Tibial artery (tissue), 4 donors: ENCODE results near the gene PCED1B.

Experiments used
- DNase-seq, 2 donors: peaks; one replicate each; pipeline ENCODE4 v3.0.0-alpha.2; 2019
- H3K27ac ChIP-seq, 2 donors: fragments of 200-600 bp; sonication (generic) in 1 of 2; 1 replicate in 1 of 2; 2 replicates in 1 of 2; pipeline ENCODE4 v1.5.1; 2018 to 2019; ENCODE audit warnings: mild to moderate bottlenecking in 1 of 2
- H3K27me3 ChIP-seq, 2 donors: fragments of 200-600 bp; sonication (generic) in 1 of 2; one replicate each; pipeline versions ENCODE4 v1.5.1 to v1.6.0; 2016 to 2019
- H3K36me3 ChIP-seq, 3 donors: fragments of 200-600 bp; sonication (generic) in 2 of 3; one replicate each; pipeline ENCODE4 v1.5.1; 2016 to 2019; ENCODE audit warnings: mild to moderate bottlenecking in 2 of 3
- H3K4me1 ChIP-seq, 4 donors: fragments of 200-600 bp; sonication (generic) in 2 of 4; 1 replicate in 3 of 4; 2 replicates in 1 of 4; pipeline ENCODE4 v1.5.1; 2016 to 2019
- H3K4me3 ChIP-seq, 2 donors: fragments of 200-600 bp; sonication (generic) in 1 of 2; 1 replicate in 1 of 2; 2 replicates in 1 of 2; pipeline ENCODE4 v1.5.1; 2018 to 2019; ENCODE audit warnings: mild to moderate bottlenecking in 2 of 2
- H3K9me3 ChIP-seq, 3 donors: fragments of 200-600 bp; sonication (generic) in 1 of 3; one replicate each; pipeline ENCODE4 v1.5.1; 2016 to 2019
- intact Hi-C: fragments of 100-400 bp; cut with DNase I; formaldehyde crosslinking; loops from one replicate; pipeline ENCODE4 v1.15.0; 2023; ENCODE audit warnings: low total_unique reads
- TF ChIP-seq, protein P1 (sequence below), 2 experiments: fragments of 200-600 bp in 1 of 2; fragments of 450-650 bp in 1 of 2; IDR thresholded peaks; one replicate each; pipeline ENCODE4 v1.5.1; 2017 to 2019; ENCODE audit warnings: antibody characterized with exemption in 2 of 2, mild to moderate bottlenecking in 1 of 2, moderate library complexity in 1 of 2

The PCED1B gene

GRCh38 chr12:47184229-47184628, 104.8 kb downstream of the PCED1B start:
- Histone ChIP-seq H3K36me3 (no peaks in the 10 kb centered on the region), H3K27ac (no peak overlapping the region), H3K4me1 (peaks cover 0 to 13% (median 8%) of the 10 kb centered on the region in 4 donors), H3K27me3 (no peaks in the 10 kb centered on the region), H3K4me3 (no peak overlapping the region), H3K9me3 (no peaks in the 10 kb centered on the region)
- intact Hi-C loops = no loop called here
- no peak for DNase-seq
- TF ChIP-seq, protein P1, sequence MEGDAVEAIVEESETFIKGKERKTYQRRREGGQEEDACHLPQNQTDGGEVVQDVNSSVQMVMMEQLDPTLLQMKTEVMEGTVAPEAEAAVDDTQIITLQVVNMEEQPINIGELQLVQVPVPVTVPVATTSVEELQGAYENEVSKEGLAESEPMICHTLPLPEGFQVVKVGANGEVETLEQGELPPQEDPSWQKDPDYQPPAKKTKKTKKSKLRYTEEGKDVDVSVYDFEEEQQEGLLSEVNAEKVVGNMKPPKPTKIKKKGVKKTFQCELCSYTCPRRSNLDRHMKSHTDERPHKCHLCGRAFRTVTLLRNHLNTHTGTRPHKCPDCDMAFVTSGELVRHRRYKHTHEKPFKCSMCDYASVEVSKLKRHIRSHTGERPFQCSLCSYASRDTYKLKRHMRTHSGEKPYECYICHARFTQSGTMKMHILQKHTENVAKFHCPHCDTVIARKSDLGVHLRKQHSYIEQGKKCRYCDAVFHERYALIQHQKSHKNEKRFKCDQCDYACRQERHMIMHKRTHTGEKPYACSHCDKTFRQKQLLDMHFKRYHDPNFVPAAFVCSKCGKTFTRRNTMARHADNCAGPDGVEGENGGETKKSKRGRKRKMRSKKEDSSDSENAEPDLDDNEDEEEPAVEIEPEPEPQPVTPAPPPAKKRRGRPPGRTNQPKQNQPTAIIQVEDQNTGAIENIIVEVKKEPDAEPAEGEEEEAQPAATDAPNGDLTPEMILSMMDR (IDR thresholded peaks at IDR 0.05) = no peak

GRCh38 chr12:47184813-47185212, 105.4 kb downstream of the PCED1B start:
- DNase-seq = no peak
- Histone ChIP-seq H3K4me1 (peaks cover 0 to 19% (median 12%) of the 10 kb centered on the region in 4 donors), H3K27me3 (no peaks in the 10 kb centered on the region), H3K36me3 (no peaks in the 10 kb centered on the region), H3K27ac (no peak overlapping the region), H3K9me3 (no peaks in the 10 kb centered on the region), H3K4me3 (no peak overlapping the region)
- TF ChIP-seq, protein P1 (IDR thresholded peaks at IDR 0.05) = no peak
- intact Hi-C loops = no loop called here

DNA sequence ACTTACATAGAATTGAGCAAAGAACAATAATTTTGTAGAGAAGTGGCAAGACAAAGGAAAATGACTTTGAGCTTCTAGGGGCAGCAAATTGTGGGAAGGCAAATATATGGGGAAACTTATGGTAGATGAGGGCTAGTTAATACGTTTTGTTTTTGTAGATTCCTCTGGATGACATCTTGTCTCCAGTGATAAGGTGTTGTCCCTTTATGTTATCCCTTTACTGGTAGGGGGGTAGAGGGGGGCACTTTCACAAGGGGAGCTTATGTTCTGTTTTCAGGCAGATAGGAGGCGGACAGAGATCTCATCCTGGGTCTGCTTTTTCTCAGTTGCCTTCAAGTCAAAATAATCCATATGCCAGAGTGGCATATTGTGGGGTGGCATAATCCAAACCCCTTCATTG, 106.8 kb downstream of the PCED1B start:
- H3K27me3 ChIP-seq = no peaks in the 10 kb centered on the region
- H3K9me3 ChIP-seq = no peaks in the 10 kb centered on the region
- H3K36me3 ChIP-seq = no peaks in the 10 kb centered on the region
- DNase-seq = no peak
- intact Hi-C loops = no loop called here
- no peak overlapping the region for H3K4me3 ChIP-seq
- TF ChIP-seq, protein P1 (IDR thresholded peaks at IDR 0.05) = no peak
- H3K27ac ChIP-seq = no peak overlapping the region
- H3K4me1 ChIP-seq = peaks cover 0 to 24% (median 13%) of the 10 kb centered on the region in 4 donors

- no peak overlapping the region for H3K4me3 ChIP-seq
- peaks cover 0 to 24% (median 13%) of the 10 kb centered on the region in 4 donors for H3K4me1 ChIP-seq
- TF ChIP-seq, protein P1 (IDR thresholded peaks at IDR 0.05) = no peak
- intact Hi-C loops = no loop called here
- H3K27ac ChIP-seq = peak overlapping the region; percentile 3 to 28
- H3K27me3 ChIP-seq = no peaks in the 10 kb centered on the region
- no peaks in the 10 kb centered on the region for H3K36me3 ChIP-seq
- peak in 1 of 2 donors; percentile 59 for DNase-seq
- H3K9me3 ChIP-seq = no peaks in the 10 kb centered on the region
Measured at GRCh38 chr12:47188576-47189441, 109.4 kb downstream of the PCED1B start.

- peaks cover 0 to 31% (median 16%) of the 10 kb centered on the region in 4 donors for H3K4me1 ChIP-seq
- H3K36me3 ChIP-seq = no peaks in the 10 kb centered on the region
- intact Hi-C loops = no loop called here
- TF ChIP-seq, protein P1 (IDR thresholded peaks at IDR 0.05) = no peak
- H3K27ac ChIP-seq = peak overlapping the region; percentile 3 to 28
- H3K4me3 ChIP-seq = no peak overlapping the region
- DNase-seq = no peak
- H3K27me3 ChIP-seq = no peaks in the 10 kb centered on the region
- no peaks in the 10 kb centered on the region for H3K9me3 ChIP-seq
Measured at GRCh38 chr12:47189728-47190127, 110.3 kb downstream of the PCED1B start.
